ENCODE results near the gene LRRC52.

LRRC52 gene

DNA sequence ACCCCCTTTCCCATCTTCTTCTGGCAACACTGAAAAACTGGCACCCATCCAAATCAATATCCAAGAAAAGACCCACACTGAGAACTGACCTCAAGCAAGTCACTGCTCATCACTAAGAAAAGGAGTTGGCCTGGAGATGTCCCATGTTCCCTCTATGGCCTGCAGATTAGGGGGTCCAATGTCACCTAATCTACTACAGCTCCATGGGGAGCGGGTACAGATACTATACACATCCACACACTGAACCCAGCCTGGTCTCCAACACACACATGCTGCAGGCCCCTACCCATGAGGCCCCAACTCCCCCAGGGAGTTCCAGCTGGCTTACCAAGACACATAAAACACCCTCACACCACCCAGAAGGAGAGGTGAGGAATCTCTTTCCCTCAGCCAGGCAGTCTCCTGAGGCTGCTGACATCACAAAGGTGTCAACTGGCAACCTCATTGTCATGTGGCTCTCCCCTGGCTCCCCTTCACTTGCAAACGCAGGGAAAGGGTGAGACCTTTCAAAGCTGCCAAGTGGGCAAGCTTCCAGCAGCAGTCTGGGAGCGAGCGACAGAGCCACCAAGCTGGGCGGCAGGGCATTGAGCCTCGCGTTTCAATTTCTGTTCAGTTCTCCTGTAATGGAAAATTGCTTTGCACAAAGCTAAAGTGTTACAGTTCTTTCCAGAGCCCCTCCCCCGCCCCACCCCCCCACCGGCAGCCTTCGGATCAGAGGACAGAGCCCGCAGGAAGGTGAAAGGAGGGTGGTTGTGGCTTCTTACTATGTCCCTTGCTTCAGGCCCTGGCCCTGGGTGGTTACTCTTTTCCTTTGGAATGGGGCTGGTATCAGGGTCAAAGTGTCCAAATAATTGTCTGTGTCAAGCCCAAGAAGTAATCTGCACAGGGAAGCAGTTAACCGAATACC, at the start of gene LRRC52:
Gene LRRC52, plus strand, starts transcription at position 469 of the 907 bp plus-strand sequence. Its CDS starts 297 bp downstream, at position 766.
- Histone ChIP-seq H3K9me3 (ENCODE audit: insufficient read depth, low read depth, low read length) (no peaks in the 10 kb centered on the region), H3K36me3 (ENCODE audit: insufficient read depth, low read depth, low read length) (no peaks in the 10 kb centered on the region), H3K27me3 (ENCODE audit: insufficient read depth, low read length) (peaks cover 23% of the 10 kb centered on the region), H3K9ac (ENCODE audit: low read depth, low read length) (no peak within 1 kb of the TSS), H3K27ac (ENCODE audit: low read length) (no peak within 1 kb of the TSS), H3K4me1 (ENCODE audit: insufficient read depth, low read length) (peaks cover 5% of the 10 kb centered on the region; the same call in 1 of the 2 replicates), H3K4me3 (ENCODE audit: low read length) (peak within 1 kb of the TSS; percentile 32; the same call in 1 of the 2 replicates)

GRCh38 chr1:165494949-165495857, 48.6 kb upstream of the LRRC52 start:
- Histone ChIP-seq H3K27me3 (ENCODE audit: insufficient read depth, low read length) (no peaks in the 10 kb centered on the region), H3K4me1 (ENCODE audit: insufficient read depth, low read length) (no peaks in the 10 kb centered on the region; the same call in 1 of the 2 replicates), H3K9me3 (ENCODE audit: insufficient read depth, low read depth, low read length) (no peaks in the 10 kb centered on the region), H3K27ac (ENCODE audit: low read length) (no peak overlapping the region), H3K4me3 (ENCODE audit: low read length) (no peak overlapping the region), H3K36me3 (ENCODE audit: insufficient read depth, low read depth, low read length) (no peaks in the 10 kb centered on the region), H3K9ac (ENCODE audit: low read depth, low read length) (no peak overlapping the region)

DNA sequence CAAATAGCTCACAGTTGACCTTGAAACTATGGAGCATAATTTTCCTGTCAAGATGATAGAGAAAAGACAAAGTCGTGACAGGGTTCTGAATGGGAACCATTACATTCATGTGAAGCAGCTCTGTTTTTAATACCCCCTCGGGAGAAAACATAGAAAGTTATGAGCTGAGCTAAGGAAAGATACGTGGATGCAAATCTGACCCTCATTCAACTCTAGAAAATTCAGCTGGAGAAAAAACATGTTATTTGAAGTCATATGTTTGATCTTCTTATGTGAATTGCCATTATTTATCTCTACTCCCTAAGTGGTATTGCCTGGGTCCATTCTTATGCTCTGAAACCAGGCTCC, 48.0 kb upstream of the LRRC52 start:
- no peak overlapping the region for H3K4me3 ChIP-seq (ENCODE audit: low read length)
- no peaks in the 10 kb centered on the region for H3K36me3 ChIP-seq (ENCODE audit: insufficient read depth, low read depth, low read length)
- H3K27ac ChIP-seq (ENCODE audit: low read length): no peak overlapping the region
- no peaks in the 10 kb centered on the region for H3K9me3 ChIP-seq (ENCODE audit: insufficient read depth, low read depth, low read length)
- no peaks in the 10 kb centered on the region; the same call in 1 of the 2 replicates for H3K4me1 ChIP-seq (ENCODE audit: insufficient read depth, low read length)
- H3K27me3 ChIP-seq (ENCODE audit: insufficient read depth, low read length): no peaks in the 10 kb centered on the region
- H3K9ac ChIP-seq (ENCODE audit: low read depth, low read length): no peak overlapping the region

DNA sequence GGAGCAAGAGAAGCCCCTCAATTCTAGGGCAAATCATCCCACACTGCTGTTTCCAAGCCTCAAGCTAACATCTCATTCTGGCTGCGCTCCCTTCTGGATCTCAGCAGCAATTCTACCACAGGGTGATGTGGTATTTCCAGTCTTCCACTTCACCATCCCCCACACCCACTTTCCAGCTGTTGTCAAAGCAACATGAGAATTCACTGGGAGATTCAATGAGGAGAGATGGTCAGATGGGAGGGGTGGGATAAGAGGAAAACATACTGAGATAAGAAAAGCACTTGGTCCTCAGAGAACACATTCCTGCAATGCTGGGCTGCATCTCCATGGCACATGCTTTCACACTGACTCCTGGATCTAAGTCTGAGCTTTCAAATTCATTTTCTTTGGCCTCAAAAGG, 47.3 kb upstream of the LRRC52 start:
- H3K4me1 ChIP-seq (ENCODE audit: insufficient read depth, low read length): no peaks in the 10 kb centered on the region; the same call in 1 of the 2 replicates
- no peak overlapping the region for H3K4me3 ChIP-seq (ENCODE audit: low read length)
- no peaks in the 10 kb centered on the region for H3K27me3 ChIP-seq (ENCODE audit: insufficient read depth, low read length)
- H3K9ac ChIP-seq (ENCODE audit: low read depth, low read length): no peak overlapping the region
- no peaks in the 10 kb centered on the region for H3K9me3 ChIP-seq (ENCODE audit: insufficient read depth, low read depth, low read length)
- H3K27ac ChIP-seq (ENCODE audit: low read length): no peak overlapping the region
- no peaks in the 10 kb centered on the region for H3K36me3 ChIP-seq (ENCODE audit: insufficient read depth, low read depth, low read length)

- Histone ChIP-seq H3K9ac (ENCODE audit: low read depth, low read length) (no peak overlapping the region), H3K27ac (ENCODE audit: low read length) (no peak overlapping the region), H3K4me1 (ENCODE audit: insufficient read depth, low read length) (no peaks in the 10 kb centered on the region; the same call in 1 of the 2 replicates), H3K9me3 (ENCODE audit: insufficient read depth, low read depth, low read length) (no peaks in the 10 kb centered on the region), H3K27me3 (ENCODE audit: insufficient read depth, low read length) (no peaks in the 10 kb centered on the region), H3K36me3 (ENCODE audit: insufficient read depth, low read depth, low read length) (no peaks in the 10 kb centered on the region), H3K4me3 (ENCODE audit: low read length) (no peak overlapping the region)
Observed at GRCh38 chr1:165497069-165498013, 46.5 kb upstream of the LRRC52 start.

DNA sequence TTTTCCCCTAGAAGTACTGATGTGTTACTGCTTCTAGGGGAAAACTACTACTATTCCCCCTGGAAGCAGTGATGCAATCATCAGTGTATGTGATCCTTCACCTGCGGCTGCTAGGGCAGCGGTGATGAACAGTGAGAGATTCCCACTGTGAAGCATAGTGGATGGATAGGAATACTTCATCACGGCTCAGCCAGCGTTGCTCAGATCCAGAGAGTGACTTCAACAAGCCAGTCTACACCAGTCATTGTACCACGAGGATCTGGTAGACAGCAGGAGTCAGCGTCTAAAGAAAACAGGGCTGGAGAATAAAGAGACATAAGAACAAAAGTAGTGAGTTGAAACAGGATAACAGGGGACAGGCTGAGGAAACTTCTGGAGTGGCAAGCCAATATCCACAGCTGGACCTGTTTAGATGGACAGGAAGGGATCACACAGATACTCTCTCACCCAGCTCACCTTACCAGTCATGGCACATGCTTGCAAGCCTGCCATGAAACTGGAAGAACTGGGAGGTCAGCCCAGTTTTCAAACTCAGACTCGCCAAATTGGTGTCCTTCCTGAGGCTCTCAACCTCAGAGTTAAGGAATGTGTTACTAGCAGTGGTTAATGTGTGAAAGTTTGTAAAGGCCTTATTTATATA, 42.4 kb upstream of the LRRC52 start:
- H3K4me3 ChIP-seq (ENCODE audit: low read length): no peak overlapping the region
- H3K9me3 ChIP-seq (ENCODE audit: insufficient read depth, low read depth, low read length): no peaks in the 10 kb centered on the region
- H3K27ac ChIP-seq (ENCODE audit: low read length): no peak overlapping the region
- H3K27me3 ChIP-seq (ENCODE audit: insufficient read depth, low read length): no peaks in the 10 kb centered on the region
- no peaks in the 10 kb centered on the region for H3K4me1 ChIP-seq (ENCODE audit: insufficient read depth, low read length)
- no peak overlapping the region for H3K9ac ChIP-seq (ENCODE audit: low read depth, low read length)
- H3K36me3 ChIP-seq (ENCODE audit: insufficient read depth, low read depth, low read length): no peaks in the 10 kb centered on the region

GRCh38 chr1:165501970-165502348, 41.8 kb upstream of the LRRC52 start:
- Histone ChIP-seq H3K9ac (ENCODE audit: low read depth, low read length) (no peak overlapping the region), H3K27me3 (ENCODE audit: insufficient read depth, low read length) (no peaks in the 10 kb centered on the region), H3K27ac (ENCODE audit: low read length) (no peak overlapping the region), H3K4me1 (ENCODE audit: insufficient read depth, low read length) (no peaks in the 10 kb centered on the region), H3K36me3 (ENCODE audit: insufficient read depth, low read depth, low read length) (no peaks in the 10 kb centered on the region), H3K9me3 (ENCODE audit: insufficient read depth, low read depth, low read length) (no peaks in the 10 kb centered on the region), H3K4me3 (ENCODE audit: low read length) (no peak overlapping the region)

DNA sequence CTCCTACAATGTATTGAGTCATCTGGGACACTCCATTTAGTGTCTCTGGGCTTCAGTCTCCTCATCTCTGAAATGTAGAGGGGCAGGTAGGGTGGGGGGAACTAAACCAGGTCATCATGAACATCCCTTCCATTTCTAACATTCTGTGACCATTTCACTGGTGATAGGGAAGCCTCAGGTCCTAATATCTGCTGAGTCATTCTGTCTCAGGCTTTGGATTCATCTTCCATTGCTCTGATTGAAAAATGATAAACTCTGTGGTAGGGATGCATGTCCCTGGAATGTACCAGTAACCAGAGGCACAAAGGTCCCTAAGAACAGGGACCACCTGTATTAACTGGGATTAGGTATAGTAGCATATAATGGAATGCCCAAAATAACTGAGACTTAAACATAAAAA, 36.2 kb upstream of the LRRC52 start:
- Histone ChIP-seq H3K36me3 (ENCODE audit: insufficient read depth, low read depth, low read length) (no peaks in the 10 kb centered on the region), H3K27ac (ENCODE audit: low read length) (no peak overlapping the region), H3K4me1 (ENCODE audit: insufficient read depth, low read length) (no peaks in the 10 kb centered on the region), H3K27me3 (ENCODE audit: insufficient read depth, low read length) (no peaks in the 10 kb centered on the region), H3K9ac (ENCODE audit: low read depth, low read length) (no peak overlapping the region), H3K4me3 (ENCODE audit: low read length) (no peak overlapping the region), H3K9me3 (ENCODE audit: insufficient read depth, low read depth, low read length) (no peaks in the 10 kb centered on the region)

GRCh38 chr1:165508291-165508690, 35.5 kb upstream of the LRRC52 start:
- H3K4me3 ChIP-seq (ENCODE audit: low read length): no peak overlapping the region
- H3K9me3 ChIP-seq (ENCODE audit: insufficient read depth, low read depth, low read length): no peaks in the 10 kb centered on the region
- no peak overlapping the region for H3K9ac ChIP-seq (ENCODE audit: low read depth, low read length)
- H3K27ac ChIP-seq (ENCODE audit: low read length): no peak overlapping the region
- H3K27me3 ChIP-seq (ENCODE audit: insufficient read depth, low read length): no peaks in the 10 kb centered on the region
- H3K4me1 ChIP-seq (ENCODE audit: insufficient read depth, low read length): no peaks in the 10 kb centered on the region
- no peaks in the 10 kb centered on the region for H3K36me3 ChIP-seq (ENCODE audit: insufficient read depth, low read depth, low read length)

GRCh38 chr1:165512816-165513215, 31.0 kb upstream of the LRRC52 start:
- Histone ChIP-seq H3K4me3 (ENCODE audit: low read length) (no peak overlapping the region), H3K36me3 (ENCODE audit: insufficient read depth, low read depth, low read length) (no peaks in the 10 kb centered on the region), H3K9ac (ENCODE audit: low read depth, low read length) (no peak overlapping the region), H3K27ac (ENCODE audit: low read length) (no peak overlapping the region), H3K27me3 (ENCODE audit: insufficient read depth, low read length) (no peaks in the 10 kb centered on the region), H3K9me3 (ENCODE audit: insufficient read depth, low read depth, low read length) (no peaks in the 10 kb centered on the region), H3K4me1 (ENCODE audit: insufficient read depth, low read length) (no peaks in the 10 kb centered on the region)

All from iPS-20b (cell line).